Type B pancreatic cell (in vitro differentiated cells): ENCODE measurements around the gene RNF215. TPM values are rescaled to one million over a fixed set of nuclear protein-coding genes. Genes with fewer than 3 reads are reported as not detected.

ENCODE experiments used
- DNase-seq: peaks from one replicate; pipeline ENCODE4 v3.0.0; 2021; ENCODE audit warnings: mixed read lengths; ENCODE audit not compliant: unreplicated experiment; ENCODE audit errors: extremely low spot score
- H3K27ac Mint-ChIP-seq: 2 replicates; pipeline ENCODE4 v1.8.0; 2021; ENCODE audit warnings: mild to moderate bottlenecking, mixed read lengths
- H3K27me3 Mint-ChIP-seq: 2 replicates; pipeline ENCODE4 v1.8.0; 2021; ENCODE audit warnings: mixed read lengths
- H3K36me3 Mint-ChIP-seq: 2 replicates; pipeline ENCODE4 v1.8.0; 2021; ENCODE audit warnings: mixed read lengths
- H3K4me1 Mint-ChIP-seq: one replicate; pipeline ENCODE4 v1.8.0; 2021; ENCODE audit warnings: mixed read lengths; ENCODE audit not compliant: unreplicated experiment
- H3K4me3 Mint-ChIP-seq: 2 replicates; pipeline ENCODE4 v1.8.0; 2021; ENCODE audit warnings: mild to moderate bottlenecking, mixed read lengths
- H3K9me3 Mint-ChIP-seq: 2 replicates; pipeline ENCODE4 v1.8.0; 2021; ENCODE audit warnings: mixed read lengths
- total RNA-seq: library from RNA; stranded (reverse); gene quantifications from 2 replicates; pipeline ENCODE4 v1.2.1, GENCODE V29; 2021; ENCODE audit warnings: low replicate concordance
- TF ChIP-seq, protein P1 (sequence below): fragments of 200-600 bp; sonication (generic); conservative IDR thresholded peaks from 2 replicates; pipeline ENCODE4 v1.5.0; 2021; ENCODE audit warnings: antibody characterized with exemption, mild to moderate bottlenecking

RNF215 gene
- total RNA-seq, 1 donor from 2014 or later = 29.2 TPM

DNA sequence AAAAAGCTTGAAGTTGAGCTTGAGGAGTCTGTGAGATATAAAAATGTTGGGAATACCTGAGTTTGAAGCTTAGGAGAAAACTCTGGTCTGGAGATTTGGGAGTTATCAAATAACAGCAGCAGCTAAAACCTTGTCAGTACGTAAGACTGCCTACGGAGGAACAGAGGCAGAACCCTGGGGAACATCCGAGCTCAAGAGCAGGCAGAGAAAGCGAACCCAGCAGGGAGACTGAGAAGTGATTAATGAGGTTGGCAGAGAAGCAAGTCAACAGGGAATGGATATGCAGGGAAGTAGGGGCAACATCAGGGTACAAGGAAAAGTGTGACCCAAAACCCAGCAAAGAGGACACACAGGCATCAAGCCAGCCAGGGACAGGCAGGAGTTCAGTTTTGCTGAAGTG is 25.8 kb upstream of the RNF215 start:
- H3K27ac Mint-ChIP-seq = peak overlapping the region; percentile 8
- peaks cover 17% of the 10 kb centered on the region for H3K36me3 Mint-ChIP-seq
- TF ChIP-seq, protein P1, sequence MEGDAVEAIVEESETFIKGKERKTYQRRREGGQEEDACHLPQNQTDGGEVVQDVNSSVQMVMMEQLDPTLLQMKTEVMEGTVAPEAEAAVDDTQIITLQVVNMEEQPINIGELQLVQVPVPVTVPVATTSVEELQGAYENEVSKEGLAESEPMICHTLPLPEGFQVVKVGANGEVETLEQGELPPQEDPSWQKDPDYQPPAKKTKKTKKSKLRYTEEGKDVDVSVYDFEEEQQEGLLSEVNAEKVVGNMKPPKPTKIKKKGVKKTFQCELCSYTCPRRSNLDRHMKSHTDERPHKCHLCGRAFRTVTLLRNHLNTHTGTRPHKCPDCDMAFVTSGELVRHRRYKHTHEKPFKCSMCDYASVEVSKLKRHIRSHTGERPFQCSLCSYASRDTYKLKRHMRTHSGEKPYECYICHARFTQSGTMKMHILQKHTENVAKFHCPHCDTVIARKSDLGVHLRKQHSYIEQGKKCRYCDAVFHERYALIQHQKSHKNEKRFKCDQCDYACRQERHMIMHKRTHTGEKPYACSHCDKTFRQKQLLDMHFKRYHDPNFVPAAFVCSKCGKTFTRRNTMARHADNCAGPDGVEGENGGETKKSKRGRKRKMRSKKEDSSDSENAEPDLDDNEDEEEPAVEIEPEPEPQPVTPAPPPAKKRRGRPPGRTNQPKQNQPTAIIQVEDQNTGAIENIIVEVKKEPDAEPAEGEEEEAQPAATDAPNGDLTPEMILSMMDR = no peak

DNA sequence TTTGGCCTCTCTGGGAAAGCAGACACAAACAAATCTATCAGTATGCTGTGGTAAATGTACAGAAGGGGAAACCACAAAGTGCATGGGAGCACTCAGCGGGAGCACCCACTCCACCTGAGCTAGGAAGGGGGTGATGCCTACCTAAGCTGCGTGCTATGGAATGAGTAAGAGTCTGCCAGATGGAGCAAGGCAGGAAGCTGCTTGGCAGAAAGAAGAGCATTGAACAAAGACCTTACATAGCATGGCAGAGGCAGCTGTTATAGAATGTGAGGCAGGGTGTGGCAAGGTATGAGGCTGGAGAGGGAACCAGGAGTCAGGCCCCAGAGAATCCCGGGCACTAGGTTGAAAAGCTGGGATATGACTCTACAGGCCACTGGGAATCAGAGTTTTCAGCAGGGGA is 24.6 kb upstream of the RNF215 start:
- H3K4me3 Mint-ChIP-seq = no peak overlapping the region
- DNase-seq = no peak
- H3K4me1 Mint-ChIP-seq = peaks cover 7% of the 10 kb centered on the region
- H3K27me3 Mint-ChIP-seq = no peaks in the 10 kb centered on the region
- TF ChIP-seq, protein P1 = no peak
- no peaks in the 10 kb centered on the region for H3K9me3 Mint-ChIP-seq
- no peak overlapping the region for H3K27ac Mint-ChIP-seq
- peaks cover 15% of the 10 kb centered on the region for H3K36me3 Mint-ChIP-seq

More for the DNA sequence above, 25.8 kb upstream of the RNF215 start:
- H3K4me3 Mint-ChIP-seq = no peak overlapping the region
- H3K9me3 Mint-ChIP-seq = no peaks in the 10 kb centered on the region
- H3K27me3 Mint-ChIP-seq = no peaks in the 10 kb centered on the region
- peaks cover 7% of the 10 kb centered on the region for H3K4me1 Mint-ChIP-seq
- DNase-seq = no peak

DNA sequence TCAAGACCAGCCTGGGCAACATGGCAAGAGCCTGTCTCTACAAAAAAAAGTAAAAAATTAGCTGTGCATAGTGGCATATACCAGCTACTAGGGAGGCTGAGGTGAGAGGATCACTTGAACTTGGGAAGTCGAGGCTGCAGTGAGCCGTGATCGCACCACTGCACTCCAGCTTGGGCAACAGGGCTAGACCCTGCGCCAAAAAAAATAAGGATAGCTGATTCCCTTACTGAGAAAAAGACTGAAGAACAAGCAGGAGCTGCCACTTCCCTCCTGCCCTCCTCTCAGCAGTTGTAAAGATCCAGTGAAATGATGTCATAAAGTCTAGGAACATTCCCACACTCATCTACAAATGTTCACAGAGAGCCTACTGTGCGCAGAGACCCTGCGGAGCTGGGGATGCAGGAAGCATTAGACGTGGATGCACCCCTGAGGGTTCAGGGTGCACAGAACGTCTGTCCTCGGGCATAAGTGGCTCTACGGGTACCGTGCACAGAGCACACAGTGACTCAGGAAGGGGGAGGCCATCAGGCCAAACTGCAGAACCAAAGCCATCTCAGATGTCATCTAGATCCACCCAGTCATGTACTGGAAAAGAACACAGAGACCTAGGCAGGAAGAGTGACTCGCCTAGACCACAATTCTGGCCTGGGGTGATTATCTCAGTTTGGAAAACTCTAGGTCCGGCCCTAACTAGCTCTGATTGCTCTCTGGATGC is 21.3 kb upstream of the RNF215 start:
- Mint-ChIP-seq H3K4me3 (no peak overlapping the region), H3K27me3 (no peaks in the 10 kb centered on the region), H3K36me3 (peaks cover 3% of the 10 kb centered on the region), H3K27ac (no peak overlapping the region), H3K4me1 (peaks cover 7% of the 10 kb centered on the region), H3K9me3 (no peaks in the 10 kb centered on the region)
- no peak for DNase-seq
- TF ChIP-seq, protein P1 = no peak

DNA sequence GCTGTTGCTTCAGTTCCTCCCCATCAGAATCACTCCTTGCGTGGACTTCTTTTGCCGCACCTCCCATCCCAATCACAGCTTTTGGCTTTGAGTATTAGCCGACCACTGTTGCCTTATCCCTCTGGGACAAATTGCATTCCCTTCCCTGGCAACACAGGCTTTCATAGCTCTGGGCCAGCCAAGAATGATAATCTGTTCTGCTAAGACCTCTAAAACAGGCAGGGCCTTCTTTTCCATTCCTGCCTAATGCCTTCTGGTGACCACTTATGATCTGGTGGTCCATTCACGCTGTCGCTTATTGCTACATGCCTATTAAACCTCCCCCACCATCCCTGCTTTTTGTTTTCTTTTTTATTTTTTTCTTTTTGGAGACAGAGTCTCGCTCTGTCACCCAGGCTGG is 19.2 kb upstream of the RNF215 start:
- Mint-ChIP-seq H3K4me3 (no peak overlapping the region), H3K4me1 (peaks cover 7% of the 10 kb centered on the region), H3K27ac (no peak overlapping the region), H3K9me3 (no peaks in the 10 kb centered on the region), H3K36me3 (no peaks in the 10 kb centered on the region), H3K27me3 (no peaks in the 10 kb centered on the region)
- TF ChIP-seq, protein P1 = no peak
- no peak for DNase-seq

DNA sequence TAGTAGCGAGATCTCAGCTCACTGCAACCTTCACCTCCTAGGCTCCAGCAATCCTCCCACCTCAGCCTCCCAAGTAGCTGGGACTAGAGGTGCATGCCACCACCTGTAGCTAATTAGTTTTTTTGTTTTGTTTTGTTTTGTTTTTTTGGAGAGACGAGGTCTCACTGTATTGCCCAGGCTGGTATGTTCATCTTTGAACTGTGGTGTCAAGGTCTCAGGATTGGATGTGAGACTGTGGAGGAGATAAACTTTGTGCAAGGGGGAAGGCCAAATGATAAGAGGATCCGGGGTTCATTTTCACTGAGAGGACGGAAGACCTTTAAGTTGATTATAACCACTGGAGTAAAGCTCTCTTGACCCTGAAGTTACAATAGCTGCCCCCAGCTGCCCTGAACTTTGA is 18.5 kb upstream of the RNF215 start:
- Mint-ChIP-seq H3K27ac (no peak overlapping the region), H3K4me1 (peaks cover 7% of the 10 kb centered on the region), H3K4me3 (no peak overlapping the region), H3K27me3 (no peaks in the 10 kb centered on the region), H3K36me3 (no peaks in the 10 kb centered on the region), H3K9me3 (no peaks in the 10 kb centered on the region)
- no peak for DNase-seq
- TF ChIP-seq, protein P1 = no peak
